Vagina (tissue), 2 donors: ENCODE results near the gene POTEJ.
"Not testable (repeated sequence)": the region's sequence is repeated elsewhere in the genome, so short reads cannot be mapped to it uniquely, and the experiment has no call there.

ENCODE experiments used
- POLR2A ChIP-seq, 2 donors: fragments of 450-650 bp; IDR thresholded peaks; one replicate each; pipeline ENCODE4 v1.6.1; 2017; ENCODE audit warnings: antibody characterized with exemption in 2 of 2, mild to moderate bottlenecking in 2 of 2, moderate library complexity in 2 of 2
- POLR2AphosphoS5 ChIP-seq, 2 donors: sonication (generic); formaldehyde crosslinking; IDR thresholded peaks; one replicate each; pipeline ENCODE4 v1.9.0; 2017; ENCODE audit warnings: antibody characterized with exemption in 2 of 2, mild to moderate bottlenecking in 2 of 2, low read depth in 1 of 2; ENCODE audit not compliant: insufficient read depth in 1 of 2
- TF ChIP-seq, protein P1 (sequence below), 3 experiments: fragments of 450-650 bp in 2 of 3; fragments of 200-600 bp in 1 of 3; sonication (generic) in 1 of 3; IDR thresholded peaks; one replicate each; pipeline ENCODE4 v1.5.1; 2017 to 2019; ENCODE audit warnings: antibody characterized with exemption in 3 of 3, mild to moderate bottlenecking in 2 of 3, moderate library complexity in 2 of 3

DNA sequence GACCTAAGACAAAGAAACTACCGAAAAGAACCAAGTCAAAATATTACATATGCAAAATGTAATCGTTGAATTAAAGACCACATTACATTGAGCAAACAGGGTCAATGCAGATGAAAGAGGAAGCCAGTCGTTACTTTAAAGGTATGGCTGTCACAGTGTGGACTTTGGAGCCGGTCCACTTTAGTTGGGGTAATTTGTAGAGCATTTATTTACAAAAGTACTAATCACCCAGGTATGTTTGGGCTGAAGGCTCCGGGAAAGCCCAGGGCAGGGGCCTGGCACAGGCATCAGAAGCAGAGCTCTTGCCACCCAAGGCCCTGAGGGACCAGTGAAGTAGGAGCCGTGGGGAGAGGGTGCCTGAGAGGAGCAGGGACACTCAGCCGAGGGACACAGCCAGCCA lies 27.7 kb upstream of the POTEJ start:
- TF ChIP-seq, protein P1, sequence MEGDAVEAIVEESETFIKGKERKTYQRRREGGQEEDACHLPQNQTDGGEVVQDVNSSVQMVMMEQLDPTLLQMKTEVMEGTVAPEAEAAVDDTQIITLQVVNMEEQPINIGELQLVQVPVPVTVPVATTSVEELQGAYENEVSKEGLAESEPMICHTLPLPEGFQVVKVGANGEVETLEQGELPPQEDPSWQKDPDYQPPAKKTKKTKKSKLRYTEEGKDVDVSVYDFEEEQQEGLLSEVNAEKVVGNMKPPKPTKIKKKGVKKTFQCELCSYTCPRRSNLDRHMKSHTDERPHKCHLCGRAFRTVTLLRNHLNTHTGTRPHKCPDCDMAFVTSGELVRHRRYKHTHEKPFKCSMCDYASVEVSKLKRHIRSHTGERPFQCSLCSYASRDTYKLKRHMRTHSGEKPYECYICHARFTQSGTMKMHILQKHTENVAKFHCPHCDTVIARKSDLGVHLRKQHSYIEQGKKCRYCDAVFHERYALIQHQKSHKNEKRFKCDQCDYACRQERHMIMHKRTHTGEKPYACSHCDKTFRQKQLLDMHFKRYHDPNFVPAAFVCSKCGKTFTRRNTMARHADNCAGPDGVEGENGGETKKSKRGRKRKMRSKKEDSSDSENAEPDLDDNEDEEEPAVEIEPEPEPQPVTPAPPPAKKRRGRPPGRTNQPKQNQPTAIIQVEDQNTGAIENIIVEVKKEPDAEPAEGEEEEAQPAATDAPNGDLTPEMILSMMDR (IDR thresholded peaks at IDR 0.05), result not testable (repeated sequence)
- TF ChIP-seq POLR2A (IDR thresholded peaks at IDR 0.05); POLR2AphosphoS5 (IDR thresholded peaks at IDR 0.05; ENCODE audit: insufficient read depth in 1 of 2, low read depth in 1 of 2): not testable (repeated sequence)
